T-helper 2 cell treated with Interferon-gamma antibody and Interleukin-4, amounts not matched to agents 5 μg/mL and 100 μg/mL, for 36 hours (primary cell): ENCODE results near the gene BRINP1.

ENCODE experiments used
- DNase-seq: peaks from one replicate; pipeline ENCODE4 v3.0.0; 2021; ENCODE audit warnings: low spot score
- H3K27ac Mint-ChIP-seq: one replicate; pipeline ENCODE4 v1.8.0; 2021; ENCODE audit warnings: mild to moderate bottlenecking, mixed read lengths
- H3K27me3 Mint-ChIP-seq: one replicate; pipeline ENCODE4 v1.8.0; 2021; ENCODE audit warnings: low read depth, mixed read lengths
- H3K36me3 Mint-ChIP-seq: one replicate; pipeline ENCODE4 v1.8.0; 2021; ENCODE audit warnings: low read depth, mixed read lengths
- H3K4me1 Mint-ChIP-seq: one replicate; pipeline ENCODE4 v1.8.0; 2021; ENCODE audit warnings: low read depth, mixed read lengths
- H3K4me3 Mint-ChIP-seq: one replicate; pipeline ENCODE4 v1.8.0; 2022; ENCODE audit warnings: mild to moderate bottlenecking, moderate library complexity, mixed read lengths
- H3K9me3 Mint-ChIP-seq: one replicate; pipeline ENCODE4 v1.8.0; 2021; ENCODE audit warnings: mixed read lengths

Gene BRINP1

DNA sequence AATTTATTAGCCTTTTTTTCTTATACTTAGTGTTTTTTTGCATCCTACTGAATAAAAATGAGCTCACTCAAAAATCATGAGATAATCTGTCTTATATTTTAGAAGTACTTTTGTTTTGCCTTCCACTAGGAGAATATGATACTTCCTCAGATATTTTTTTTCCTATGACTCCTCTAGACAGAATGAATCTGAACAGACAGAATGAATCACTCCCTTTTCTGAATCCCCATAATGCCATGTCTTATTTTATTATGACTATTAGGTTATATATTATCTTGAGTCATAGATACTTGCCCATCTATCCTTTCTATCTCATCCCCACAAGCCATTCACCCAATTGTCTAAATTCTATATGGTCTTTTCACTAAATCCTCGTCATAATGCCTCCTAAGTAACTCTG, 134.6 kb downstream of the BRINP1 start:
- H3K27me3 Mint-ChIP-seq: no peaks in the 10 kb centered on the region
- H3K27ac Mint-ChIP-seq: no peak overlapping the region
- no peak for DNase-seq
- H3K36me3 Mint-ChIP-seq: no peaks in the 10 kb centered on the region
- no peaks in the 10 kb centered on the region for H3K4me1 Mint-ChIP-seq
- H3K4me3 Mint-ChIP-seq: no peak overlapping the region
- H3K9me3 Mint-ChIP-seq: no peaks in the 10 kb centered on the region

DNA sequence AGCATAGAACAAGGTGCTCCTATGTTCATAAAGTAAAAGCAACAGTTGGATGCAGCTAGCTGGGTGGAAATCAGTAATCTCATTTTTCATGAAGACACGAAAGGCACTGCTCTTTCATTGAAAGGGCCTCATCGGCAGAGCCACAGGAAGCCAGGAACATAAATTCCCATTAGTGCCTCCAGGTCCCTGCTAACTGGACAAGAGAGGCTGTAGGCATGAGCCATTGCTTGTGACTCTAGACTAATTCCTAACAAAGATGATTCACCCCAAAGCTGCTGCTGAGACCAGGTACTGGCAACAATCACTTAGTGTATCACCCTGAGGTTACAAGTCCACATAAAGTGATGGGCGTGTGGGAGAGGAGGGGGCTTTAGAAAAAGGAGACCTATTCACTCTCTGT, 141.8 kb downstream of the BRINP1 start:
- Mint-ChIP-seq H3K27ac (no peak overlapping the region), H3K27me3 (no peaks in the 10 kb centered on the region), H3K9me3 (no peaks in the 10 kb centered on the region), H3K36me3 (no peaks in the 10 kb centered on the region), H3K4me1 (no peaks in the 10 kb centered on the region), H3K4me3 (no peak overlapping the region)
- no peak for DNase-seq

DNA sequence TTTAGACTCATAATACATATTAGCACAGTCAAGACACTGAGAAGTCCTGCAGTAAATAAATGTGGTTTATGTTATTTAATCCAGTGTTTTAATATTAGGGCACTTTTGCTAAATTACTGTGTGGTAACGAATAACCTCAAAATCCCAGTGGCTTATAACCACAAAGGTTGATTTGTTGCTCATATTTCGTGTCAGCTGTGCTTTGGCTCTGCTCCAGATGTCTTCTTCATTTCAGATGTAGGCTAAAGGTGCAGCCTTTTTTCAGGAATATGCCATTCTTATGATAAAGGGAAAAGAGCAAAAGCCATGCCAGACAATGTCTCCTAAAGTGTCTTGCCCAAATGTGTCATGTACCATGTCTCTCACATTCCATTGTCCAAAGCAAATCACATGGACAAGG, 144.8 kb downstream of the BRINP1 start:
- no peaks in the 10 kb centered on the region for H3K4me1 Mint-ChIP-seq
- no peaks in the 10 kb centered on the region for H3K27me3 Mint-ChIP-seq
- H3K36me3 Mint-ChIP-seq: no peaks in the 10 kb centered on the region
- peaks cover 1% of the 10 kb centered on the region for H3K9me3 Mint-ChIP-seq
- no peak for DNase-seq
- no peak overlapping the region for H3K27ac Mint-ChIP-seq
- H3K4me3 Mint-ChIP-seq: no peak overlapping the region

DNA sequence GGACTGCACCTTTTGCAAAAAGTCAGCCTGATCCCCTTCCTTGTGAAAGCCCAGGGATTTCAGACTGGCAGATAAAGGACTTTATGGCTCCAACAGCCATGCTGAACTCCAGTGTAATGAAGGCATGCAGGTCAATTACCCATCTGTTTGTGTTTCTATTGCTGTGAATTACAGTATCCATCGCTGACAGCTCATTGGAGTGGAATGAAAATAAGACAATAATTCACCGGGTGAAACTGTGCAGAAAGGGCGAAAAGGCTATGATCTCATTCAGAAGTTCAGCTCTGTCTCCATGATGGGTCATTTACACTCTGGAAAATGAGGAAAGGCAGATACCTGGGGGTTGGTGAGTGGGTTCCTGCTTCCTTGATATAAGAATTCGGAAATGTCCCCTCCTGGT, 148.0 kb downstream of the BRINP1 start:
- no peak overlapping the region for H3K27ac Mint-ChIP-seq
- H3K4me1 Mint-ChIP-seq: no peaks in the 10 kb centered on the region
- H3K36me3 Mint-ChIP-seq: no peaks in the 10 kb centered on the region
- DNase-seq: no peak
- H3K4me3 Mint-ChIP-seq: no peak overlapping the region
- H3K9me3 Mint-ChIP-seq: peaks cover 7% of the 10 kb centered on the region
- H3K27me3 Mint-ChIP-seq: no peaks in the 10 kb centered on the region

DNA sequence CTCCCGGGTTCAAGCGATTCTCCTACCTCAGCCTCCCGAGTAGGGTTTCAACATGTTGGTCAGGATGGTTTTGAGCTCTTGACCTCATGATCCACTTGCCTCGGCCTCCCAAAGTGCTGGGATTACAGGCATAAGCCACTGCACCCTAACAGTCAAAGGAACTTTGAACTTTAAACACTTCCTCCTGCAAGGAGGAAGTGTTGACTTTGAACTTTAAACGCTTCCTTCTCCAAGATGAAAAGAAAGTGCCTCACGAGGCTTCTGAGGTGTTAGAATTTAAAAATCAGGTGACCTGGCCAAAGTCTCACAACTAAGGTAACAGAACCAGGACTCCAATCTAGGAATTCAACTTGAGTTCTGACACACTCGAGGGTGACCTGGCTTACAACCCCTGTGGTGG, 150.9 kb downstream of the BRINP1 start:
- no peak overlapping the region for H3K4me3 Mint-ChIP-seq
- no peak overlapping the region for H3K27ac Mint-ChIP-seq
- no peaks in the 10 kb centered on the region for H3K4me1 Mint-ChIP-seq
- H3K36me3 Mint-ChIP-seq: no peaks in the 10 kb centered on the region
- H3K9me3 Mint-ChIP-seq: peaks cover 7% of the 10 kb centered on the region
- no peaks in the 10 kb centered on the region for H3K27me3 Mint-ChIP-seq
- DNase-seq: no peak

DNA sequence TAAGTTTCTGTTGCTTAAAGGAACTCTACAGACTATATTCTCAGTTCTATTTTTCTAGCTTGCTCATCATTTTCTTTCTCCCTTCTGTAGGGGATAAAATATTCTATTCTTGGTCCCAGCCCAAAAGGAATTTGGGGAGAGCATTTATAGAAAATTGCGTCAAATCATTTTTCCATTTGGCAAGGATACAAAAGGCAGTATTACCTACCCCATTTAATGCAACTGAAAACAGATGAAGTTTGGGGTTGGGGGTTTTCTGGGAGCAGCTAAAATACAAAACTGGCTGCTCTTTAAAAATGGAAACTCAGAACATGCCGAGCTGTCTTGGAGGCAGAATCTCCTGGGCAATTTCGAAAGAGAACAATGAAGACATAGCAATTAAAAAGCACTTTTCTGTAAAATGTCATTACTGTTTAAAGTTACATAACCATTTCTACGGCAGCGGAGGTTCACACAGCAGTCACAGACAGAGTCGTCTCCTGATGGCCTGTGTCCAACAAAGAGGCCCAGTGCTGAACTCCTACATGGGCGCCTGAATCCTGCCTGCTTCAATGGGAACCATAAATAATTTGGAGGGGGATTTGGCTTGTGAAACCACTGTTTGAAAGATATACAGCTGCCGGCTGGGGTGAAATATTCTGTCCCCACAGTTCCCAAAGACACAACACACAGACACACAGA, 152.4 kb downstream of the BRINP1 start:
- Mint-ChIP-seq H3K4me1 (no peaks in the 10 kb centered on the region), H3K36me3 (no peaks in the 10 kb centered on the region), H3K27me3 (no peaks in the 10 kb centered on the region), H3K27ac (no peak overlapping the region), H3K9me3 (peaks cover 7% of the 10 kb centered on the region), H3K4me3 (no peak overlapping the region)
- no peak for DNase-seq

DNA sequence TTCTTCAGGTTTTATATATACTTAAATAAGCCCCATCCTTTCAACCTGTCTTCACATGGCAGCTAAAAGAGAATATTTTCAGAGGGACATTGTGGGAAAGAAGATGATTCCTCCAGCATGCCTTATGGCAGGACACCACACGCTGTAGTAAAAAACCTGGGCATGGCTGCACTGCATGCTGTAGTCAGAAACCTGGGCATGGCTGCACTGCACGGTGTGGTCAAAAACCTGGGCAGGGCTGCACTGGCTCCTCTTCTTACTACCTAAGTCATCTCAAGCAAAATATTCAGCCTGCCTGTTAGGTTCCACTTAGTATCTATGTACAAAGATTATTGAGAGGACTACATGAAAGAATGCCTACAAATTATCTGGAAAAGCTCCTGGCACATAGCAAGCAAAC, 153.6 kb downstream of the BRINP1 start:
- Mint-ChIP-seq H3K36me3 (no peaks in the 10 kb centered on the region), H3K27me3 (no peaks in the 10 kb centered on the region)

DNA sequence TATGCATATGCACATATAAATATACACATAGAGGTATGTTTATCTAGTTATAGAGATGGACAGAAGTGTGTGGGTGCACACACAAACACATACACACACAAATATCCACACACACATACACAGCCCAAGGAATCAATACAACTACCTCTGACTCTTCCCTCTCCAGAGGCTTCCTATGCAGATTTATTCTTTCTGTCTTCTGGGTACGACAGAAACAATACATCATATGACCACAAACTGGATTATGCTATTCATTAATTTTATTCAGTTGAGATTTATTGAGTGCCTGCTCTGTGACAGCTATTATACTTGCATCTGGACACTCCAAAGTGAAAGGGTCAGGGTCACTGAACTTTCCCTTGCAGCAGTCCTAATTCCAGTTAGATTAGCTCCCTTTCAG, 155.8 kb downstream of the BRINP1 start:
- Mint-ChIP-seq H3K4me3 (no peak overlapping the region), H3K27ac (no peak overlapping the region), H3K27me3 (no peaks in the 10 kb centered on the region), H3K9me3 (no peaks in the 10 kb centered on the region), H3K4me1 (no peaks in the 10 kb centered on the region), H3K36me3 (no peaks in the 10 kb centered on the region)
- no peak for DNase-seq

More for the DNA sequence above, 153.6 kb downstream of the BRINP1 start:
- H3K9me3 Mint-ChIP-seq: peaks cover 7% of the 10 kb centered on the region
- H3K4me3 Mint-ChIP-seq: no peak overlapping the region
- H3K4me1 Mint-ChIP-seq: no peaks in the 10 kb centered on the region
- DNase-seq: no peak
- H3K27ac Mint-ChIP-seq: no peak overlapping the region

DNA sequence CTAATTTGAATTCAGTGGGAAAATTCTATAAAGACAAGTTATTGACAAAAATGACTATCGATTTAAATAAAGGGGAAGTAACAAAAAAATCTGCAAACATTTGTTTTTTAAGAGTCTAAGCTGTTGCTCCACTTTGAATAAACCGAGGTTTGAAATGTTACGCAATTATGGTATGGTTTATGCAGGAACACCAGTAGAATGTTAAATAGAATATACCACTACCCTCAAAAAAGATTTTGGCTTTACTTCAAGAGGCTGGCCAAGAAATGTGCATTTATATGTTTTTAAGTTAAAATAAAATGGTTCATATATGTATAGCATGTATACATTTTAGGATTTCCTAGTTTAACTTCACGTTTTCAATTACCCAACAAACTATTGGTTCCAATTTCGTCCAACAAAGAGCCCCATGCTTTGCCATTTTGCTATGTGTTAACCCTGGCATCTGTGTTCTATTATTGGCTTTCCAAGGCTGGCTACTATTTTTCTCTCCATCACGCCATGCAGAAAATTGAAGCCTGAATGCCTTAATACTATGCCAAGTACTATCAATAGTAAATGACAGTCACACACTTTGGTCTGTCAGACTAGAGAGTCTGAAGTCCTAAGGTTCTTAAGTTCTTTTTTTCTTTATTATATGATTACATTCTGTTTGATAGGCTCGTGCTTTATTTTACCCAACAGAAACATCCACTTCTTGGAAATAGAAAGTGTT, 171.2 kb downstream of the BRINP1 start:
- Mint-ChIP-seq H3K4me1 (no peaks in the 10 kb centered on the region), H3K27me3 (no peaks in the 10 kb centered on the region), H3K9me3 (no peaks in the 10 kb centered on the region), H3K36me3 (no peaks in the 10 kb centered on the region), H3K27ac (no peak overlapping the region), H3K4me3 (no peak overlapping the region)
- no peak for DNase-seq

DNA sequence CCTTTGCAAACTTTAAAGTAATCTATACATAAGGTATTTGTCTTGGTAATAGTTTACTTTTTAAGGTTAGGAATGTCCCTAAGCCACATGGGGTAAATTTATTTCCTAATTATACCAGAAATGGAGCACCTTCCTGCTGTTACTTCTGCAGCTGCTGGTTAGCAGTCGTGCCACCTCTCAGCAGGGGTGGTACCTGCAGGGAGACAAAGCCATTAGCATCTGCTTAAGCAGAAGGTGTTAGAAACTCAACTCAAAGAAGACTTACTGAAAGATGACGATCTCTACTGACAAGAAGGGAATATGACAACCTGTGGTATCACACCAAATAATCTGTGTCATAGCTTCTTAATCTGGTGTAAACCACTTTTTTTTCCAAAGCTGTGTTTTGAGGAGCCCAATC, 173.7 kb downstream of the BRINP1 start:
- Mint-ChIP-seq H3K4me3 (no peak overlapping the region), H3K4me1 (no peaks in the 10 kb centered on the region), H3K9me3 (no peaks in the 10 kb centered on the region), H3K36me3 (no peaks in the 10 kb centered on the region), H3K27ac (no peak overlapping the region), H3K27me3 (no peaks in the 10 kb centered on the region)
- no peak for DNase-seq

DNA sequence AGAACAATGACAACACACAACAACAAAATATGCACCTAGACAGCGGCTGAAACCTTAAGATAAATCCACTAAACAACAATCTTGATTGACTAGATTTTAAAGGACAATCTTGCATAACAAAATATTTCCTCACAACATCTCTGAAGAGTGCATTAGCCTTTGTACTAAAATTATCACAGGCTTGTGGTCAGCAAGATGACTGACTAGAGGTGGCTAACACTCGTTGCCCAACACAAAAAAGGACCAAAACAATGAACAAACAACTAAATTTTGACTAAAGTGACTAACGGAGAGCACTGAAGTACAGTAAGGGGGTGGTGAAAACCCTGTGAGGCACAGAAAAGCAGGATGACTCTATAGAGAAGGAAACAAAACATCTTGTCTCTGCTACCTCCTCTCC, 183.9 kb downstream of the BRINP1 start:
- no peaks in the 10 kb centered on the region for H3K36me3 Mint-ChIP-seq
- H3K9me3 Mint-ChIP-seq: no peaks in the 10 kb centered on the region
- H3K4me3 Mint-ChIP-seq: no peak overlapping the region
- no peaks in the 10 kb centered on the region for H3K4me1 Mint-ChIP-seq
- H3K27me3 Mint-ChIP-seq: no peaks in the 10 kb centered on the region
- DNase-seq: no peak
- H3K27ac Mint-ChIP-seq: no peak overlapping the region

DNA sequence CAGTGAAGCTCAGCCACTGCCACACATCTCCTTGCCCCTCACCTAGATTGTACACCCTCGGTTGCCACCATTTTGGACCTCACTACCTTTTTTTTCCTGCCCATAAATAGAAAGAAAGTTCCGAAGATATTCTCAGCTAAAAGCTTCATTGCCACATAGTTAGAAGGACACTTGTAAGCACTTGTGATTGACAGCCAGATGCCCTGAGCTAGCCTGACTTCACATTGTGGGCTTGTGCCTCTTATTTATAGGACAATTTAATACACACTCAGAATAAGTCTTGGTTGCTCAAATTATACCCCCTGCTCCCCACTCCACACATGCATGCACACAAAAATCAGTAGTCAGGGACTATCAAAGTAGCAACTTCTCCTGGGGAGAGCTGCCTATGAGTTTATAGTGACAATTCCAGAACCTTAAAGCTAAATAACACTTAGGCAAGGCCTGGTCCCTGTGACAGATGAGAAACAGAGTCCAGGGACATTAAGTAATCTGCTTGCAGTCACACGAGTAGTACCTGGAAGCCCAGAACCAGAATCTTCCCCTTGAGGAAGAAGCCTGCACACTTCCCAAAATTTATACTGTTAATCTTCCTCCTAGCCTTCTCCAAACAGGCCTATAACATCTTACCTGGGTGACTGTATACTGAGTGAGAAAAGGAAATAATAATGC, 184.8 kb downstream of the BRINP1 start:
- H3K4me3 Mint-ChIP-seq: no peak overlapping the region
- no peaks in the 10 kb centered on the region for H3K9me3 Mint-ChIP-seq
- DNase-seq: no peak
- no peaks in the 10 kb centered on the region for H3K27me3 Mint-ChIP-seq
- no peaks in the 10 kb centered on the region for H3K4me1 Mint-ChIP-seq
- no peaks in the 10 kb centered on the region for H3K36me3 Mint-ChIP-seq
- H3K27ac Mint-ChIP-seq: no peak overlapping the region

DNA sequence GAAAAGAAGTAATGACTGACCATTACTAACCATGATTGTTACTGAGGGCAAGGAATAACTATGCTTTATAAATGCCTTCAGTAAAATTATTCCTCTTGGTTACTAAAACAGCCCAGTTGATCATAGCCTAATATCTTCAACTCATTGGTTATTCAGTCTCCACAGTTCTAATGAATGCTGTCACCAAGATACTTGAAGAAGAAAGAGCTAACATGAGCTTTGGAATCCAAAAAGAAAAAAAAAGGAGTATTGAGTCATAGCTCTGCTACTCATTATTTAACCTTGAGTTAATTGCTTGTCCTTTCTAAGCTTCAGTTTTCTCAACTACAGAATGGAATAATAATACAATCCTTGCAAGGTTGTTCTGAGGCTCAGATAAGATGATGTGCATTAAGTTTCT, 187.7 kb downstream of the BRINP1 start:
- DNase-seq: no peak
- Mint-ChIP-seq H3K27me3 (no peaks in the 10 kb centered on the region), H3K36me3 (no peaks in the 10 kb centered on the region), H3K4me1 (no peaks in the 10 kb centered on the region), H3K27ac (no peak overlapping the region), H3K9me3 (no peaks in the 10 kb centered on the region), H3K4me3 (no peak overlapping the region)

DNA sequence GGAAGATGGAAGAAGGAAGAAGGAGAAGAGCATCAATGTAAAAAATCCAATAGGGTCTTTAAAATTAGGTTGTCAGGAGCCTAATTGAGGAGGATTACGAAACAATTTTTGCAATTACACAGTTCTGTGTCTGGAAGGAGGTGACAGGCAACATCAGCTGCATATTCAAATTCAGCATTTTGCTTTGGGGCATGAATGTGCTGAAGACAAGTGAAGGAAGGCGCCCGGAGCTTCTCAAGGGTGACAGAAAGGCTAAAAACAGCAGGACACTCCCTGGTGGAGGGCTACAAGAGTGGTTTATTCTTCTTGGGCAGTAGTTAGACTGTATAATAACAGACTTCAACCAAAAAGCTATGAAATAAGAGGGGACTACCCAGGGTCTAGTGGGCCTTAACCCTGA, 188.3 kb downstream of the BRINP1 start:
- Mint-ChIP-seq H3K4me3 (no peak overlapping the region), H3K27ac (no peak overlapping the region), H3K9me3 (peaks cover under 1% of the 10 kb centered on the region), H3K36me3 (no peaks in the 10 kb centered on the region), H3K4me1 (no peaks in the 10 kb centered on the region), H3K27me3 (no peaks in the 10 kb centered on the region)
- no peak for DNase-seq
